ENCODE results near the gene C1orf52. TPM values are rescaled to one million over a fixed set of nuclear protein-coding genes. Genes with fewer than 3 reads are reported as not detected.
A peak's percentile ranks its signal among the peaks of the same experiment; 100 is the strongest.

Gene C1orf52
- total and polyA plus RNA-seq, 9 of the 15 experiments (the other 6 are each of a cell fraction or from before 2014, with no cell fraction given), result 17.0 to 38.5 (median 33.0) TPM

DNA sequence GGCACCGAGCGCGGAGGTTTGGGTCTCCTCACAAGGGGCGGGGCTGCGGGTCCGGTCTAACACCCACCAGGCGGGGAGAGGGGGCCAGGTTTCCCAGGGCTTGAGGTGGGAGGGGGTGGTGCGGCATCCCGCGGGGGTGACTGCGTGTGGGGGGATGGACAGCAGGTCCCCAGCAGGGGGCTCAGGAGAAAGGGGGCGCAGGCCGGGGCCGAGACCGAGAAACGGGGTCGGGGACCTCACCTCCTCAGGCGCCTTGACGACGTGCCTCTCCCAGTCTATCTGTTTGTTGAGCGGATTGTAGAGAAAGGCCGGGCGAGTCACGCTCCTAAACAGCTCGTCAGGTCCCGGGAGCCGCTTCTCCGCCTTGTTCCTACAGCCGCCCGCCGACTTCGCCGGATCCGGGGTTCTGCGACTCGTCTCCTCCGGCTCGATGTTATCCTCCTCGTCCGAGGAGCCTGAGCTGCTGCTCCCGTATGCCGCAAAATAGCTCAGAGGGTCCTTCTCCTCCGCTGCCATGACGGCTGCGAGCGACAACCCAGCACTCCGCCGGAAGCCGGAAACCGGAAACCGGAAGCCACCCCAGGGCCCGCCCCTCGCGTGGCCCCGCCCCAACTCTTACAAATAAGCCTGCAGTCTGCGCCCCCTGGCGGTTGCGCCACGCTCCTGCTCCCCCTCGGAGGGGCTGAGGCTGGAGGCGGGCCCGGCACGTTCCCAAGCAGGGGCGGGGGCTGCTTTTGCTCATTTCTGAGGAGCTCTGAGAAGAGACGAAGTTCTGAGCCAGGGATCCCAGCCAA, at the start of gene C1orf52 (continued):
- TF ChIP-seq ARNT (IDR thresholded peaks at IDR 0.05) (no peak), CBFA2T2 (conservative IDR thresholded peaks at IDR 0.05) (no peak), RCOR1 (IDR thresholded peaks at IDR 0.05; ENCODE audit: borderline replicate concordance in 1 of 2, low read depth in 2 of 2, low read length in 2 of 2) (peak in 1 of 2 experiments; percentile 50; a peak in 1 of 4 replicates), RAD51 (IDR thresholded peaks at IDR 0.05; ENCODE audit: borderline replicate concordance, low read depth) (no peak), ZNF12 (CRISPR knock-in tag; IDR thresholded peaks at IDR 0.05) (0 out of 2 replicates have a peak, but pooled peaks have one; percentile 36), PHF20 (IDR thresholded peaks at IDR 0.05; ENCODE audit: partially characterized antibody) (peak; percentile 86), SRF (CRISPR knock-in tag; IDR thresholded peaks at IDR 0.05) (no peak), E2F3 (CRISPR knock-in tag; IDR thresholded peaks at IDR 0.05) (no peak), HNRNPL (IDR thresholded peaks at IDR 0.05; ENCODE audit: low read depth, low read length) (no peak), EP300 (IDR thresholded peaks at IDR 0.05; ENCODE audit: low read length) (no peak), ZNF24 (IDR thresholded peaks at IDR 0.05) (0 out of 2 replicates have a peak, but pooled peaks have one; percentile 4), FOXJ2 (tag; IDR thresholded peaks at IDR 0.05) (no peak), DACH1 (IDR thresholded peaks at IDR 0.05; ENCODE audit: partially characterized antibody) (no peak)
- TF ChIP-seq, protein P1, sequence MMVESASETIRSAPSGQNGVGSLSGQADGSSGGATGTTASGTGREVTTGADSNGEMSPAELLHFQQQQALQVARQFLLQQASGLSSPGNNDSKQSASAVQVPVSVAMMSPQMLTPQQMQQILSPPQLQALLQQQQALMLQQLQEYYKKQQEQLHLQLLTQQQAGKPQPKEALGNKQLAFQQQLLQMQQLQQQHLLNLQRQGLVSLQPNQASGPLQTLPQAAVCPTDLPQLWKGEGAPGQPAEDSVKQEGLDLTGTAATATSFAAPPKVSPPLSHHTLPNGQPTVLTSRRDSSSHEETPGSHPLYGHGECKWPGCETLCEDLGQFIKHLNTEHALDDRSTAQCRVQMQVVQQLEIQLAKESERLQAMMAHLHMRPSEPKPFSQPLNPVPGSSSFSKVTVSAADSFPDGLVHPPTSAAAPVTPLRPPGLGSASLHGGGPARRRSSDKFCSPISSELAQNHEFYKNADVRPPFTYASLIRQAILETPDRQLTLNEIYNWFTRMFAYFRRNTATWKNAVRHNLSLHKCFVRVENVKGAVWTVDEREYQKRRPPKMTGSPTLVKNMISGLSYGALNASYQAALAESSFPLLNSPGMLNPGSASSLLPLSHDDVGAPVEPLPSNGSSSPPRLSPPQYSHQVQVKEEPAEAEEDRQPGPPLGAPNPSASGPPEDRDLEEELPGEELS (CRISPR knock-in tag; IDR thresholded peaks at IDR 0.05; ENCODE audit: borderline replicate concordance), result no peak
- TF ChIP-seq, protein P2, sequence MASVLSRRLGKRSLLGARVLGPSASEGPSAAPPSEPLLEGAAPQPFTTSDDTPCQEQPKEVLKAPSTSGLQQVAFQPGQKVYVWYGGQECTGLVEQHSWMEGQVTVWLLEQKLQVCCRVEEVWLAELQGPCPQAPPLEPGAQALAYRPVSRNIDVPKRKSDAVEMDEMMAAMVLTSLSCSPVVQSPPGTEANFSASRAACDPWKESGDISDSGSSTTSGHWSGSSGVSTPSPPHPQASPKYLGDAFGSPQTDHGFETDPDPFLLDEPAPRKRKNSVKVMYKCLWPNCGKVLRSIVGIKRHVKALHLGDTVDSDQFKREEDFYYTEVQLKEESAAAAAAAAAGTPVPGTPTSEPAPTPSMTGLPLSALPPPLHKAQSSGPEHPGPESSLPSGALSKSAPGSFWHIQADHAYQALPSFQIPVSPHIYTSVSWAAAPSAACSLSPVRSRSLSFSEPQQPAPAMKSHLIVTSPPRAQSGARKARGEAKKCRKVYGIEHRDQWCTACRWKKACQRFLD (CRISPR knock-in tag; IDR thresholded peaks at IDR 0.05), result no peak
- TF ChIP-seq, protein P3, sequence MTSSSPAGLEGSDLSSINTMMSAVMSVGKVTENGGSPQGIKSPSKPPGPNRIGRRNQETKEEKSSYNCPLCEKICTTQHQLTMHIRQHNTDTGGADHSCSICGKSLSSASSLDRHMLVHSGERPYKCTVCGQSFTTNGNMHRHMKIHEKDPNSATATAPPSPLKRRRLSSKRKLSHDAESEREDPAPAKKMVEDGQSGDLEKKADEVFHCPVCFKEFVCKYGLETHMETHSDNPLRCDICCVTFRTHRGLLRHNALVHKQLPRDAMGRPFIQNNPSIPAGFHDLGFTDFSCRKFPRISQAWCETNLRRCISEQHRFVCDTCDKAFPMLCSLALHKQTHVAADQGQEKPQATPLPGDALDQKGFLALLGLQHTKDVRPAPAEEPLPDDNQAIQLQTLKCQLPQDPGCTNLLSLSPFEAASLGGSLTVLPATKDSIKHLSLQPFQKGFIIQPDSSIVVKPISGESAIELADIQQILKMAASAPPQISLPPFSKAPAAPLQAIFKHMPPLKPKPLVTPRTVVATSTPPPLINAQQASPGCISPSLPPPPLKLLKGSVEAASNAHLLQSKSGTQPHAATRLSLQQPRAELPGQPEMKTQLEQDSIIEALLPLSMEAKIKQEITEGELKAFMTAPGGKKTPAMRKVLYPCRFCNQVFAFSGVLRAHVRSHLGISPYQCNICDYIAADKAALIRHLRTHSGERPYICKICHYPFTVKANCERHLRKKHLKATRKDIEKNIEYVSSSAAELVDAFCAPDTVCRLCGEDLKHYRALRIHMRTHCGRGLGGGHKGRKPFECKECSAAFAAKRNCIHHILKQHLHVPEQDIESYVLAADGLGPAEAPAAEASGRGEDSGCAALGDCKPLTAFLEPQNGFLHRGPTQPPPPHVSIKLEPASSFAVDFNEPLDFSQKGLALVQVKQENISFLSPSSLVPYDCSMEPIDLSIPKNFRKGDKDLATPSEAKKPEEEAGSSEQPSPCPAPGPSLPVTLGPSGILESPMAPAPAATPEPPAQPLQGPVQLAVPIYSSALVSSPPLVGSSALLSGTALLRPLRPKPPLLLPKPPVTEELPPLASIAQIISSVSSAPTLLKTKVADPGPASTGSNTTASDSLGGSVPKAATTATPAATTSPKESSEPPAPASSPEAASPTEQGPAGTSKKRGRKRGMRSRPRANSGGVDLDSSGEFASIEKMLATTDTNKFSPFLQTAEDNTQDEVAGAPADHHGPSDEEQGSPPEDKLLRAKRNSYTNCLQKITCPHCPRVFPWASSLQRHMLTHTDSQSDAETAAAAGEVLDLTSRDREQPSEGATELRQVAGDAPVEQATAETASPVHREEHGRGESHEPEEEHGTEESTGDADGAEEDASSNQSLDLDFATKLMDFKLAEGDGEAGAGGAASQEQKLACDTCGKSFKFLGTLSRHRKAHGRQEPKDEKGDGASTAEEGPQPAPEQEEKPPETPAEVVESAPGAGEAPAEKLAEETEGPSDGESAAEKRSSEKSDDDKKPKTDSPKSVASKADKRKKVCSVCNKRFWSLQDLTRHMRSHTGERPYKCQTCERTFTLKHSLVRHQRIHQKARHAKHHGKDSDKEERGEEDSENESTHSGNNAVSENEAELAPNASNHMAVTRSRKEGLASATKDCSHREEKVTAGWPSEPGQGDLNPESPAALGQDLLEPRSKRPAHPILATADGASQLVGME (CRISPR knock-in tag; IDR thresholded peaks at IDR 0.05), result no peak
